ENCODE results near the gene LDLRAP1. TPM values are rescaled to one million over a fixed set of nuclear protein-coding genes. Genes with fewer than 3 reads are reported as not detected.

Gene LDLRAP1
- total and polyA plus RNA-seq, 2 experiments from 2014 or later = 9.6 to 22.7 TPM

- Histone ChIP-seq H3K9me2 (ENCODE audit: insufficient read depth) (no peaks in the 10 kb centered on the region), H3K36me3 (ENCODE audit: insufficient read depth) (no peaks in the 10 kb centered on the region), H4K20me1 (replicated peaks; ENCODE audit: insufficient read depth) (peaks cover 12% of the 10 kb centered on the region; the same call in 1 of the 2 replicates), H3K4me3 (no peak overlapping the region), H3K4me1 (ENCODE audit: insufficient read depth) (peaks cover 16% of the 10 kb centered on the region; the same call in 1 of the 2 replicates), H3K27ac (ENCODE audit: low read depth) (no peak overlapping the region), H3K4me2 (no peak overlapping the region), H3F3A (replicated peaks; ENCODE audit: low read depth) (0 out of 2 replicates have a peak, but pooled peaks cover 5% of the 10 kb centered on the region), H3K79me2 (replicated peaks; ENCODE audit: insufficient read depth) (0 out of 2 replicates have a peak, but pooled peaks cover 3% of the 10 kb centered on the region), H3K27me3 (ENCODE audit: insufficient read depth) (0 out of 2 replicates have a peak, but pooled peaks cover 7% of the 10 kb centered on the region), H2AFZ (no peak overlapping the region)
- H3K4me3 Mint-ChIP-seq = no peak overlapping the region
- DNase-seq (ENCODE audit: low spot score) (no peak), ATAC-seq (no peak)
- no peaks in the 10 kb centered on the region for H3K9me3 Mint-ChIP-seq
- peaks cover 11% of the 10 kb centered on the region for H3K27me3 Mint-ChIP-seq (ENCODE audit: insufficient read depth, low read depth, poor library complexity)
- peaks cover 18% of the 10 kb centered on the region for H3K4me1 Mint-ChIP-seq
- H3K36me3 Mint-ChIP-seq (ENCODE audit: low read depth) = no peaks in the 10 kb centered on the region
- H3K27ac Mint-ChIP-seq = no peak overlapping the region
- TF ChIP-seq STAT1 (IDR thresholded peaks at IDR 0.05; ENCODE audit: unreplicated experiment) (no peak), POLR2AphosphoS5 (IDR thresholded peaks at IDR 0.05; ENCODE audit: low read depth) (no peak), ETS1 (IDR thresholded peaks at IDR 0.05) (no peak), JUNB (IDR thresholded peaks at IDR 0.05; ENCODE audit: unreplicated experiment) (no peak), NANOG (IDR thresholded peaks at IDR 0.05; ENCODE audit: borderline replicate concordance) (no peak), EZH2phosphoT487 (IDR thresholded peaks at IDR 0.05; ENCODE audit: unreplicated experiment) (no peak), ZNF331 (CRISPR knock-in tag; IDR thresholded peaks at IDR 0.05; ENCODE audit: low read depth) (no peak), ZNF462 (CRISPR knock-in tag; IDR thresholded peaks at IDR 0.05) (no peak), CREB1 (CRISPR knock-in tag; IDR thresholded peaks at IDR 0.05; ENCODE audit: low read depth) (no peak), REST (IDR thresholded peaks at IDR 0.05; ENCODE audit: unreplicated experiment) (no peak), EZH2 (IDR thresholded peaks at IDR 0.05; ENCODE audit: low read depth, unreplicated experiment) (no peak), ZNF114 (CRISPR knock-in tag; IDR thresholded peaks at IDR 0.05) (no peak)
Measured at GRCh38 chr1:25541425-25541824, 2.0 kb upstream of the LDLRAP1 start.

All from GM23338 (cell line).